ENCODE data around the gene KCTD17. TPM values are rescaled to one million over a fixed set of nuclear protein-coding genes. Genes with fewer than 3 reads are reported as not detected.

The KCTD17 gene
- total RNA-seq, 1 donor from 2014 or later: 31.3 TPM

DNA sequence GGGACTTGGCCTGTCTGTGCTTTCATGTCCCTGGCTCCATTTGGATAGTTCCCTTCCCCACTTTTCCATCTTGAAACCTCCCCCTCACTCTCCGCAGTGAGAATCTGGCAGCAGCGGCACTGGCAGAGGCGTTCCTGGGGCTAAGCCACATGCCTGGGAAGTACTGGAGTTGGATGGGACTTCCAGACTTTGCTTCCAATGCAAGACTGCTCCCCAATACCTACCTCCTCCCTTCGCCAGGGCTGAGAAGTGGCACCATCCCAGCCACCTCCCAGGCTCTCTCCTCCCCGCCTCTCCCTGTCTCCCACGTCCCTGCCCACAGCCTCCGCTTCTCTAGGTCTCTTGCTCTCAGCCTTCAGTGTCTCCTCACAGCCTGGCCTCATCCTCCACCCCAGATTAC lies 48.9 kb upstream of the KCTD17 start:
- H2AFZ ChIP-seq (ENCODE audit: low read depth, low read length): no peak overlapping the region
- H3K27me3 Mint-ChIP-seq (ENCODE audit: low read depth, unreplicated experiment): peaks cover 40% of the 10 kb centered on the region
- no peak overlapping the region for H3K9ac ChIP-seq (ENCODE audit: low read length)

DNA sequence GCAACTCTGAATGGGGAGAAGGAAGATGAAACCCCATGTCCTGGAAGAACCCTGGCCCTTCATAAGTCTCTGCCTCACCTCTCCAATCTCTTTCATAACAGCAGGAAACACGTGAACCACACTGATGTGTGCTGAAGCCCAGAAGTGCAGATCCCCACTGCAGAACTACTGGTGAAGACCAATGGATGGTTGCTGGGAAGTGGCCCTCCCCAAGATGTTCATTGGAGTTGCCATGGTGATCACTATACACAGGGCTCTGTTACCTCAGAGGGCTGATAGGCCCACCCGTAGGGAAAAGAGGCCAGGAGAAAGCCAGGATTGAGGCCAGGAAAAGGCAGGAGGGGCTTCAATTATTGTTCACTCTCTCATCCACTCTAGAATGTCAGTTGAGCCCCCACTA lies 43.9 kb upstream of the KCTD17 start:
- H3K36me3 ChIP-seq (ENCODE audit: insufficient read depth, low read length): no peaks in the 10 kb centered on the region
- Mint-ChIP-seq H3K4me1 (ENCODE audit: low read depth, unreplicated experiment) (no peaks in the 10 kb centered on the region), H3K9me3 (ENCODE audit: unreplicated experiment) (peaks cover 14% of the 10 kb centered on the region), H3K27me3 (ENCODE audit: low read depth, unreplicated experiment) (peaks cover 52% of the 10 kb centered on the region), H3K36me3 (ENCODE audit: low read depth, unreplicated experiment) (peaks cover 4% of the 10 kb centered on the region), H3K27ac (ENCODE audit: unreplicated experiment) (no peak overlapping the region), H3K4me3 (ENCODE audit: unreplicated experiment) (no peak overlapping the region)
- DNase-seq (ENCODE audit: low read depth) (no peak), FAIRE-seq (no peak)
- no peaks in the 10 kb centered on the region for H3K4me1 ChIP-seq (ENCODE audit: insufficient read depth, low read length)
- H3K27ac ChIP-seq (ENCODE audit: low read depth, low read length): no peak overlapping the region
- no peaks in the 10 kb centered on the region for H3K79me2 ChIP-seq (ENCODE audit: insufficient read depth, low read length)
- H2AFZ ChIP-seq (ENCODE audit: low read depth, low read length): no peak overlapping the region
- TF ChIP-seq EZH2 (IDR thresholded peaks at IDR 0.05; ENCODE audit: insufficient read depth, low read length): no peak
- TF ChIP-seq, protein P1, sequence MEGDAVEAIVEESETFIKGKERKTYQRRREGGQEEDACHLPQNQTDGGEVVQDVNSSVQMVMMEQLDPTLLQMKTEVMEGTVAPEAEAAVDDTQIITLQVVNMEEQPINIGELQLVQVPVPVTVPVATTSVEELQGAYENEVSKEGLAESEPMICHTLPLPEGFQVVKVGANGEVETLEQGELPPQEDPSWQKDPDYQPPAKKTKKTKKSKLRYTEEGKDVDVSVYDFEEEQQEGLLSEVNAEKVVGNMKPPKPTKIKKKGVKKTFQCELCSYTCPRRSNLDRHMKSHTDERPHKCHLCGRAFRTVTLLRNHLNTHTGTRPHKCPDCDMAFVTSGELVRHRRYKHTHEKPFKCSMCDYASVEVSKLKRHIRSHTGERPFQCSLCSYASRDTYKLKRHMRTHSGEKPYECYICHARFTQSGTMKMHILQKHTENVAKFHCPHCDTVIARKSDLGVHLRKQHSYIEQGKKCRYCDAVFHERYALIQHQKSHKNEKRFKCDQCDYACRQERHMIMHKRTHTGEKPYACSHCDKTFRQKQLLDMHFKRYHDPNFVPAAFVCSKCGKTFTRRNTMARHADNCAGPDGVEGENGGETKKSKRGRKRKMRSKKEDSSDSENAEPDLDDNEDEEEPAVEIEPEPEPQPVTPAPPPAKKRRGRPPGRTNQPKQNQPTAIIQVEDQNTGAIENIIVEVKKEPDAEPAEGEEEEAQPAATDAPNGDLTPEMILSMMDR (IDR thresholded peaks at IDR 0.05; ENCODE audit: insufficient read depth, low read depth, low read length): no peak
- H3K4me3 ChIP-seq (ENCODE audit: insufficient read depth, low read depth, low read length): no peak overlapping the region
- H3K4me2 ChIP-seq (ENCODE audit: low read length): no peak overlapping the region
- H3K27me3 ChIP-seq (ENCODE audit: insufficient read depth, low read length): peaks cover 18% of the 10 kb centered on the region
- H3K9ac ChIP-seq (ENCODE audit: low read length): no peak overlapping the region
- no peaks in the 10 kb centered on the region for H3K9me3 ChIP-seq (ENCODE audit: insufficient read depth, low read depth, low read length)
- H4K20me1 ChIP-seq (ENCODE audit: insufficient read depth, low read length): no peaks in the 10 kb centered on the region

More for the DNA sequence above, 48.9 kb upstream of the KCTD17 start:
- DNase-seq (ENCODE audit: low read depth): no peak
- no peaks in the 10 kb centered on the region for H3K4me1 Mint-ChIP-seq (ENCODE audit: low read depth, unreplicated experiment)
- no peaks in the 10 kb centered on the region for H4K20me1 ChIP-seq (ENCODE audit: insufficient read depth, low read length)
- no peak for TF ChIP-seq EZH2 (IDR thresholded peaks at IDR 0.05; ENCODE audit: insufficient read depth, low read length)
- TF ChIP-seq, protein P1 (IDR thresholded peaks at IDR 0.05; ENCODE audit: insufficient read depth, low read depth, low read length): no peak
- no peaks in the 10 kb centered on the region for H3K36me3 ChIP-seq (ENCODE audit: insufficient read depth, low read length)
- no peak overlapping the region for H3K4me3 ChIP-seq (ENCODE audit: insufficient read depth, low read depth, low read length)
- peaks cover 16% of the 10 kb centered on the region for H3K9me3 Mint-ChIP-seq (ENCODE audit: unreplicated experiment)
- H3K36me3 Mint-ChIP-seq (ENCODE audit: low read depth, unreplicated experiment): peaks cover 1% of the 10 kb centered on the region
- H3K9me3 ChIP-seq (ENCODE audit: insufficient read depth, low read depth, low read length): no peaks in the 10 kb centered on the region
- H3K4me3 Mint-ChIP-seq (ENCODE audit: unreplicated experiment): no peak overlapping the region
- no peak for FAIRE-seq
- no peak overlapping the region for H3K4me2 ChIP-seq (ENCODE audit: low read length)
- no peak overlapping the region for H3K27ac ChIP-seq (ENCODE audit: low read depth, low read length)
- H3K4me1 ChIP-seq (ENCODE audit: insufficient read depth, low read length): no peaks in the 10 kb centered on the region
- H3K27ac Mint-ChIP-seq (ENCODE audit: unreplicated experiment): no peak overlapping the region
- H3K27me3 ChIP-seq (ENCODE audit: insufficient read depth, low read length): peaks cover 13% of the 10 kb centered on the region
- H3K79me2 ChIP-seq (ENCODE audit: insufficient read depth, low read length): no peaks in the 10 kb centered on the region

DNA sequence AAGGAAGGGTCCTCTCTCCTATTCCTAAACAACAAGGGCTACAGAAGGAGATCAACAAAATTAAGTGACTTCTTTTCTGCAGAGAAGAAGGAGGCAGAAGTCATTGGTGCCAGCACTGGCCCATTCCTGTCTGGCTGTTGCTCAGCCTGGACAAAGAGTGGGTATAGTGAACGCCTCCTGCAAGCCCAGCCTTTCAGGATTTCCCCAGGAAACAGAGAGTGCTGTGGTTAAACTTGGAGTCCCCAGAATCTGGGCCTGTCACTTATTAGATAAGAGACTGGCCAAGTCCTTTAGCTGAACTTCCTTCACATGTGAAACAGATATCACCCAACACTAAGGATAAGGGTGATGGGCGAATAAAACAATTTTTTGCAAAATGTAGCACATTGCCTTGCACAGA lies 43.2 kb upstream of the KCTD17 start:
- H3K27me3 ChIP-seq (ENCODE audit: insufficient read depth, low read length): peaks cover 18% of the 10 kb centered on the region
- H3K4me2 ChIP-seq (ENCODE audit: low read length): no peak overlapping the region
- H3K36me3 ChIP-seq (ENCODE audit: insufficient read depth, low read length): no peaks in the 10 kb centered on the region
- peaks cover 4% of the 10 kb centered on the region for H3K36me3 Mint-ChIP-seq (ENCODE audit: low read depth, unreplicated experiment)
- no peak overlapping the region for H3K4me3 Mint-ChIP-seq (ENCODE audit: unreplicated experiment)
- H4K20me1 ChIP-seq (ENCODE audit: insufficient read depth, low read length): no peaks in the 10 kb centered on the region
- no peaks in the 10 kb centered on the region for H3K4me1 ChIP-seq (ENCODE audit: insufficient read depth, low read length)
- FAIRE-seq: no peak
- no peak overlapping the region for H2AFZ ChIP-seq (ENCODE audit: low read depth, low read length)
- no peaks in the 10 kb centered on the region for H3K79me2 ChIP-seq (ENCODE audit: insufficient read depth, low read length)
- no peaks in the 10 kb centered on the region for H3K9me3 ChIP-seq (ENCODE audit: insufficient read depth, low read depth, low read length)
- peaks cover 14% of the 10 kb centered on the region for H3K9me3 Mint-ChIP-seq (ENCODE audit: unreplicated experiment)
- no peak overlapping the region for H3K27ac ChIP-seq (ENCODE audit: low read depth, low read length)
- no peak overlapping the region for H3K9ac ChIP-seq (ENCODE audit: low read length)
- peaks cover 45% of the 10 kb centered on the region for H3K27me3 Mint-ChIP-seq (ENCODE audit: low read depth, unreplicated experiment)
- TF ChIP-seq, protein P1 (IDR thresholded peaks at IDR 0.05; ENCODE audit: insufficient read depth, low read depth, low read length): no peak
- no peak for TF ChIP-seq EZH2 (IDR thresholded peaks at IDR 0.05; ENCODE audit: insufficient read depth, low read length)
- DNase-seq (ENCODE audit: low read depth): no peak
- no peak overlapping the region for H3K4me3 ChIP-seq (ENCODE audit: insufficient read depth, low read depth, low read length)
- H3K27ac Mint-ChIP-seq (ENCODE audit: unreplicated experiment): no peak overlapping the region
- H3K4me1 Mint-ChIP-seq (ENCODE audit: low read depth, unreplicated experiment): no peaks in the 10 kb centered on the region

All from astrocyte (in vitro differentiated cells and primary cell).